Measurements from ENCODE around the gene MT1G.
A peak's percentile ranks its signal among the peaks of the same experiment; 100 is the strongest.

The MT1G gene

DNA sequence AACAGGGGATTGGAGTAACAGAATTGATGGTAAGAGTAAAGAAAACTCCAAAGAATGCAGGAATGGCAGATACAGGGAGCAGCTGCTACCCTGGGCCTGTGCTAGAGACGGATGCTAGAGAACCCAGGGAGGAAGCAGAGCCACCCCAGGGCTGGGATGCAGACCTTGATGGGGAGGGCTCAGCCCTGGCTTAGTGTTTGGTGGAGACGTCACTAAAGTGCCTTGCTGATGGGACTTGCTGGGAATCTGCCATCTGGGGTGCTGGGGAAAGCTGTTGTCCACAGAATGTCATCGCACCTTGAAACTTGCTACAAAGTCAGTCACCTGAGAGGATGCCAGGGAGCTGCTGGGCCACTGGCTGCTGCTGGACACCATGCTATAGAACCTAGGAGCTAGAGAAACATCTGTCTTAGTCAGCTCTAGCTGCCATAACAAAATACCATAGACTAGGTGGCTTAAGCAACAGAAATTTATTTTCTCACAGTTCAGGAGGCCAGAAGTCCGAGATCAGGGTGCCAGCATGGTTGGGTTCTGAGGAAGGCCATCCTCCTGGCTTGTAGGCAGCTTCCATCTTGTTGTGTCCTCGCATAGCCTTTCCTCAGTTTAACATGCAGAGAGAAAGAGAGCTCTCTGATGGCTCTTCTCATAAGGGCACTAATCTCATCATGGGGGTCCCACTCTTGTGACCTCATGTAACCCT, 29.7 kb upstream of the MT1G start:
- Mint-ChIP-seq H3K9me3 (peaks cover 0 to 6% of the 10 kb centered on the region in 2 donors), H3K27me3 (no peaks in the 10 kb centered on the region), H3K36me3 (peaks cover 0 to 4% of the 10 kb centered on the region in 2 donors), H3K4me1 (peaks cover 0 to 2% of the 10 kb centered on the region in 2 donors), H3K4me3 (no peak overlapping the region), H3K27ac (no peak overlapping the region)
- no peak for DNase-seq
- ATAC-seq (replicated peaks): no peak

DNA sequence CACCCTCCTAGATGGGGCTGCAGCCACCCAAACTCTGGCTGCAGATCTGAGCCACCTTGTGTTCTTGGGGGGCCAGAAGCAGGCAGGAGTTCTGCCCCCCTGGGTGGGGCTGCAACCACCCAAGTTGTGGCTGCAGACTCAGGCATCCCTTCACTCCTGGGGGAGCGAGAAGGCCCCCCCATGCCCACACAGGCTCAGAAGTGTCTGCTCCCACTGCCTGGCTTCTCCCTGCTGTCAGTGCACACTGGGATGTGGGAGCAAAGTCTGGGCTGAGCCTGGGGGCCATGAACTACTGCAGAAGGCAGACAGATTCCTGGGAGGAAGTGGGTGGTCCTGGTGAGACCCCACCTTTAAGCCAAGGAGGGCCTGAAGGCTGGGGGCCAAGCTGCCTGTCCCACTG, 27.4 kb upstream of the MT1G start:
- ATAC-seq (replicated peaks): no peak
- H3K36me3 Mint-ChIP-seq: peaks cover 0 to 4% of the 10 kb centered on the region in 2 donors
- peaks cover 6% of the 10 kb centered on the region in 2 donors for H3K27me3 Mint-ChIP-seq
- H3K9me3 Mint-ChIP-seq: peaks cover 0 to 6% of the 10 kb centered on the region in 2 donors
- no peaks in the 10 kb centered on the region for H3K4me1 Mint-ChIP-seq
- DNase-seq: no peak
- no peak overlapping the region for H3K27ac Mint-ChIP-seq
- H3K4me3 Mint-ChIP-seq: no peak overlapping the region

GRCh38 chr16:56691885-56692284, 24.0 kb upstream of the MT1G start:
- no peak for ATAC-seq (replicated peaks)
- no peak overlapping the region for H3K4me3 Mint-ChIP-seq
- H3K27me3 Mint-ChIP-seq: peaks cover 11 to 22% of the 10 kb centered on the region in 2 donors
- peaks cover 0 to 2% of the 10 kb centered on the region in 2 donors for H3K36me3 Mint-ChIP-seq
- H3K4me1 Mint-ChIP-seq: no peaks in the 10 kb centered on the region
- DNase-seq: no peak
- H3K27ac Mint-ChIP-seq: no peak overlapping the region
- H3K9me3 Mint-ChIP-seq: no peaks in the 10 kb centered on the region

DNA sequence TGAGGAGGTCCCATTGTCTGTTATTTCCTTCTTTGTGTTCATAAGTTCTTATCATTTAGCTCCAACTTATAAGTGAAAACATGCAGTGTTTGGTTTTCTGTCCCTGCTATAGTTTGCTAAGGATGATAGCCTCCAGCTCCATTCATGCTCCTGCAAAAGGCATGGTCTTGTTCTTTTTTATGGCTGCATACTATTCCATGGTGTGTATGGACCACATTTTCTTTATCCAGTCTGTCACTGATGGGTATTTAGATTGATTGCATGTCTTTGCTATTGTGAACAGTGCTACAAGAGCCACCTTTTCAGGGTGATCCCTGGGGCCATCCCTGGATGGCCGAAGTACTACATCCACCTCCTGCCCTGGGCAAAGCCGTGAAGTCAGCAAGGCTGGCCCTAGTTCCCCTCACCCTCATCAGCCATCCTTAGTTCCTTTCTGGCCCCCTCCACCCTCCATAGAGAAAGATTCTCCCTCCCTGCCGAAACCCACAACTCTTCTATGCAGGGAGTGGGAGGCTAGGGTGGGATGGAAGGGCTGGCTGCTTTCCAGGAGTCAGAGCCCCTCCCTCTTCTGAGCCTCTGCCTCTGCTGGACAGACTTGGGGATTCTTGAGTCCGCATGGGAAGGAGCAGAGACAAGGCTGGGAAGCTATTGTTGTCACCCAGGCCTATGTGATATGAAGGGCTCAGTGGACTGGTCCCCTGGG, 22.7 kb upstream of the MT1G start:
- no peak overlapping the region for H3K27ac Mint-ChIP-seq
- ATAC-seq (replicated peaks) (no peak), DNase-seq (no peak)
- H3K4me3 Mint-ChIP-seq: no peak overlapping the region
- peaks cover 3 to 4% of the 10 kb centered on the region in 2 donors for H3K36me3 Mint-ChIP-seq
- peaks cover 17 to 26% of the 10 kb centered on the region in 2 donors for H3K27me3 Mint-ChIP-seq
- no peaks in the 10 kb centered on the region for H3K4me1 Mint-ChIP-seq
- H3K9me3 Mint-ChIP-seq: no peaks in the 10 kb centered on the region

DNA sequence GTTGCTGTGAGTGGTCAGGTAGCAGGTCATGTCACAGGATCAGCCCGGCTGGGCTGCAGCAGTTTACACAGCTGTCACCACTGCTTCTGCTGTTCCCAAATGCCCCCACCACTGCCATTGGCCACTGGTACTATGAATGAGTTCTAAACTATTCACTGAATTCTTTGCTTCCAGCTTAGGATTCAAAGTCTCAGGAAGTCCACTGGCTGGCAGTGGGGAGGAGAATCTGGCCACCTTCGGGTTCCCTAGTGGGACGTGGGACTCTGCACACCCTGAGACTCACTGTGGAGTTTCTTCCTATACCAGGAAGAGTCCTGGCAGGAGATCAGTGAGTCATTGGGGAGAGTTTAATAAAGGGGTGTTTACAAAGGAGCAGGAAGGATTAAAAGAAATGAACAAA, 21.3 kb upstream of the MT1G start:
- no peak overlapping the region for H3K27ac Mint-ChIP-seq
- H3K36me3 Mint-ChIP-seq: peaks cover 5 to 8% of the 10 kb centered on the region in 2 donors
- ATAC-seq (replicated peaks): no peak
- peaks cover 17 to 31% of the 10 kb centered on the region in 2 donors for H3K27me3 Mint-ChIP-seq
- DNase-seq: no peak
- H3K4me1 Mint-ChIP-seq: no peaks in the 10 kb centered on the region
- H3K9me3 Mint-ChIP-seq: no peaks in the 10 kb centered on the region
- no peak overlapping the region for H3K4me3 Mint-ChIP-seq

DNA sequence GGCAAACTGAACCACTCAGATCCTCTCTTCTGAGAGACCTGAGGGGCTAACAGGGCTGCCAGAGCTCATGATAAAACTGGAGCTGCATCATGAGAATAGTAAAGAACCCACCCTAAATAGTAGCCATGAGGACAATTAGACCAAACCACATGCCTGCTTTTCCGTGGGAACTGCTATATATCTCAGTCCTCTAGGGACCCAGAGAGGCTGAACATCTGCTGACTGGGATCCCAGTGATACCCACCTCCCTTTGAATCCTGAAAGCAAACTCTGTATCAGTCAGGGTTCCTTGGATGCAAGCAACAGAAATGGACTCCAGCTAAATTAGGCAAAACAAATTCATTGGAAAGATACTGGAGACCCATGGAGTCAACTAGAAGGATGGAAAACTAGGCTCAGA, 20.9 kb upstream of the MT1G start:
- Mint-ChIP-seq H3K4me3 (no peak overlapping the region), H3K36me3 (peaks cover 7 to 10% of the 10 kb centered on the region in 2 donors), H3K27ac (no peak overlapping the region), H3K27me3 (peaks cover 17 to 34% of the 10 kb centered on the region in 2 donors), H3K4me1 (peaks cover 0 to 1% of the 10 kb centered on the region in 2 donors), H3K9me3 (no peaks in the 10 kb centered on the region)
- DNase-seq (no peak), ATAC-seq (replicated peaks) (no peak)

DNA sequence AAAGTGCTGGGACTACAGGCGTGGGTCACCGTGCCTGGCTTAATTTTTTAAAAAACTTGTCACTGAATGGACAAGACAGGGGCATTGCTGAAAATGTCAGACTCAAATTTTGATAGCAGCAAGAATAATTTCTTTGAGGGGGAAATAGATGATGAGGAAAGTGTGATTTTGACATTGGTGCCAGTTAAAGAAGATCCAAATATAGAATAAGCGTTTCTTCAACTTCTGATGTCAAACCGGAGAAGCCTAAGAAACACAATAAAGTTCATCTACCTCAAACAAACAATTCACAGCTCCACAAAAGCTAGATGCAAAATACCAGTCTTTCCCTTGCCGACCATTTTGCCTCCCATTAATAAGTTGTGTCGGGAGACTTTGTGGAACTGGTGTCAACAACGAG, 18.9 kb upstream of the MT1G start:
- DNase-seq (no peak), ATAC-seq (replicated peaks) (no peak)
- Mint-ChIP-seq H3K36me3 (peaks cover 7 to 10% of the 10 kb centered on the region in 2 donors), H3K27me3 (peaks cover 17 to 34% of the 10 kb centered on the region in 2 donors), H3K27ac (no peak overlapping the region), H3K4me3 (no peak overlapping the region), H3K9me3 (no peaks in the 10 kb centered on the region), H3K4me1 (peaks cover 7 to 15% of the 10 kb centered on the region in 2 donors)

GRCh38 chr16:56684926-56685590, 17.2 kb upstream of the MT1G start:
- H3K4me3 Mint-ChIP-seq: no peak overlapping the region
- H3K27me3 Mint-ChIP-seq: peaks cover 11 to 26% of the 10 kb centered on the region in 2 donors
- H3K27ac Mint-ChIP-seq: no peak overlapping the region
- DNase-seq (no peak), ATAC-seq (replicated peaks) (no peak)
- H3K9me3 Mint-ChIP-seq: no peaks in the 10 kb centered on the region
- H3K4me1 Mint-ChIP-seq: peaks cover 10 to 15% of the 10 kb centered on the region in 2 donors
- peaks cover 7 to 10% of the 10 kb centered on the region in 2 donors for H3K36me3 Mint-ChIP-seq

DNA sequence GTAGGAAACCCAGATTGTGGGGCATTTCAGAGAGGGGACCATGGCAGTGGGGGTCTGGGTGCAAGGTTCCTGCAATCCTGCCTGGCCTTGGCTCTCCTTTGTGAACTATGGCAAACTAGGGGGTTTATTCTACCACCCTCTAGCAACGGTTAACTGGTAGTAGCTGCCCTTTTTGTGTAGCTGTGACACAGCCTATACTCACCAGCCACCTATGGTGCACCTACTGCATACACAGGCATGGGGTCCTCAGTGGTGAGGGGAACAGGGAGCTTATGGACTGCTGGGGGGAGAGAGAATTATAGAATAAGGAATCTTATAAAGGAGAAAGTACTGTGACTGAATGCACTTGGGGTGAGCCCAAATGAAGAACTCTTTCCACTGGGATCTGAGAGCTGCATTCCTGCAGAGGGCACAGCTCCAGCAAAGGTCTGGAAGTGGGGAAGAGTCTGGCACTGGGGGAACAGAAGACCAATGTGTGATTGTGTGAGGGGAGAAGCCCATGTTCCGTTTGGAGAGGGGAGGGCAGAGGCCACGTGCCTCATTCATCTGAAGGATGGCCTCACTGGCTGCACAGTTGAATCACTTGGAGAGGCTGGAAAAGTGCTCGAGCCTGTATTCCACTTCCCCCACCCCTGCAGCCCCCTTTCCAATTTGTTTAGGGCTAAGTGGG, 16.5 kb upstream of the MT1G start:
- Mint-ChIP-seq H3K4me1 (peaks cover 10 to 15% of the 10 kb centered on the region in 2 donors), H3K27ac (peak overlapping the region; percentile 89), H3K4me3 (no peak overlapping the region), H3K36me3 (peaks cover 7 to 10% of the 10 kb centered on the region in 2 donors), H3K27me3 (peaks cover 11 to 21% of the 10 kb centered on the region in 2 donors), H3K9me3 (no peaks in the 10 kb centered on the region)
- no peak for ATAC-seq (replicated peaks)
- DNase-seq: no peak

DNA sequence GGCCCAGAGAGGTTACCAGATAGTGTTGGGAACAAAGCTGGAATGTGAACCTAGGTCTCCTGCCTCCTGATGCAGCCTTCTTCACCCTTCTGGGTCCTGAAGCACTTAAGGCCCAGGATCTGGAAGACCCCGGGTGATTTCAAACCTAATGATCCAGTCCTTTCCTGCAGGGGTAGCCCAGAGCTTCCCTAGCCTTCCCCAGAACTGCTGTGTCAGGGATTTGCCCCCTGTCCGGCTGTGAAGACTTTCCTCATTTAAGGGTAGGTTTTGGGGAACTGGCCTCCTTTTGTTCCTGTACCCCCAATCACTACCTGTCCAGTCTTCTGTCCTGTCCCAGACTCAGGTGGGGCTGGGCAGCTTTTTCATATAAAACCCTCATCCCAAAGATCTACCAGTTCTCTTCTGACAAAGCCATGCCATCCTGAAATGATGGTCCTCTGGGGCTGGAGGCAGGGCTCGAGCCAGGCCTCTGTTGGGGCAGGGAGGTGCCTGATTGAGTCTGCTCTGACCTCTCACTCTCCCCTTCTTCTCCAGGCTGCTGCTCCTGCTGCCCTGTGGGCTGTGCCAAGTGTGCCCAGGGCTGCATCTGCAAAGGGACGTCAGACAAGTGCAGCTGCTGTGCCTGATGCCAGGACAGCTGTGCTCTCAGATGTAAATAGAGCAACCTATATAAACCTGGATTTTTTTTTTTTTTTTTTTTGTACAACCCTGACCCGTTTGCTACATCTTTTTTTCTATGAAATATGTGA, 15.7 kb upstream of the MT1G start:
- no peak overlapping the region for H3K27ac Mint-ChIP-seq
- H3K4me3 Mint-ChIP-seq: peak overlapping the region; percentile 91 to 92
- H3K36me3 Mint-ChIP-seq: peaks cover 7 to 10% of the 10 kb centered on the region in 2 donors
- ATAC-seq (replicated peaks) (no peak), DNase-seq (no peak)
- peaks cover 11 to 18% of the 10 kb centered on the region in 2 donors for H3K27me3 Mint-ChIP-seq
- no peaks in the 10 kb centered on the region for H3K9me3 Mint-ChIP-seq
- peaks cover 10 to 15% of the 10 kb centered on the region in 2 donors for H3K4me1 Mint-ChIP-seq

- H3K27me3 Mint-ChIP-seq: peaks cover 10 to 17% of the 10 kb centered on the region in 2 donors
- H3K27ac Mint-ChIP-seq: peak overlapping the region; percentile 86
- ATAC-seq (replicated peaks) (peak; percentile 7 to 17), DNase-seq (no peak)
- H3K9me3 Mint-ChIP-seq: no peaks in the 10 kb centered on the region
- H3K36me3 Mint-ChIP-seq: peaks cover 7 to 10% of the 10 kb centered on the region in 2 donors
- peak overlapping the region; percentile 91 to 92 for H3K4me3 Mint-ChIP-seq
- H3K4me1 Mint-ChIP-seq: peaks cover 10 to 15% of the 10 kb centered on the region in 2 donors
Measured at GRCh38 chr16:56682703-56683397, 15.0 kb upstream of the MT1G start.

GRCh38 chr16:56681939-56682702, 14.3 kb upstream of the MT1G start, which contains the start of gene MT1X:
Gene MT1X, plus strand, starts transcription at chr16:56682470. Its CDS starts 71 bp downstream, at chr16:56682541.
- ATAC-seq (replicated peaks) (peak; percentile 99 to 100), DNase-seq (peak; percentile 82)
- H3K4me1 Mint-ChIP-seq: peaks cover 10 to 15% of the 10 kb centered on the region in 2 donors
- peaks cover 7 to 10% of the 10 kb centered on the region in 2 donors for H3K36me3 Mint-ChIP-seq
- peaks cover 14 to 20% of the 10 kb centered on the region in 2 donors for H3K27me3 Mint-ChIP-seq
- H3K4me3 Mint-ChIP-seq: peak within 1 kb of the TSS; percentile 91 to 92
- H3K27ac Mint-ChIP-seq: peak within 1 kb of the TSS; percentile 86
- H3K9me3 Mint-ChIP-seq: no peaks in the 10 kb centered on the region

All from stimulated activated naive B cell treated with anti-CD40 and anti-IgM and Interleukin-4, amounts not matched to agents 10 μg/mL and 1 μg/mL and 100 μg/mL, for 72 hours (primary cell).